Tibial artery (tissue), 4 donors: ENCODE results near the gene CD47.

ENCODE experiments used
- DNase-seq, 2 donors: peaks; one replicate each; pipeline ENCODE4 v3.0.0-alpha.2; 2019
- H3K27ac ChIP-seq, 2 donors: fragments of 200-600 bp; sonication (generic) in 1 of 2; 1 replicate in 1 of 2; 2 replicates in 1 of 2; pipeline ENCODE4 v1.5.1; 2018 to 2019; ENCODE audit warnings: mild to moderate bottlenecking in 1 of 2
- H3K27me3 ChIP-seq, 2 donors: fragments of 200-600 bp; sonication (generic) in 1 of 2; one replicate each; pipeline versions ENCODE4 v1.5.1 to v1.6.0; 2016 to 2019
- H3K36me3 ChIP-seq, 3 donors: fragments of 200-600 bp; sonication (generic) in 2 of 3; one replicate each; pipeline ENCODE4 v1.5.1; 2016 to 2019; ENCODE audit warnings: mild to moderate bottlenecking in 2 of 3
- H3K4me1 ChIP-seq, 4 donors: fragments of 200-600 bp; sonication (generic) in 2 of 4; 1 replicate in 3 of 4; 2 replicates in 1 of 4; pipeline ENCODE4 v1.5.1; 2016 to 2019
- H3K4me3 ChIP-seq, 2 donors: fragments of 200-600 bp; sonication (generic) in 1 of 2; 1 replicate in 1 of 2; 2 replicates in 1 of 2; pipeline ENCODE4 v1.5.1; 2018 to 2019; ENCODE audit warnings: mild to moderate bottlenecking in 2 of 2
- H3K9me3 ChIP-seq, 3 donors: fragments of 200-600 bp; sonication (generic) in 1 of 3; one replicate each; pipeline ENCODE4 v1.5.1; 2016 to 2019
- intact Hi-C: fragments of 100-400 bp; cut with DNase I; formaldehyde crosslinking; loops from one replicate; pipeline ENCODE4 v1.15.0; 2023; ENCODE audit warnings: low total_unique reads
- TF ChIP-seq, protein P1 (sequence below), 2 experiments: fragments of 200-600 bp in 1 of 2; fragments of 450-650 bp in 1 of 2; IDR thresholded peaks; one replicate each; pipeline ENCODE4 v1.5.1; 2017 to 2019; ENCODE audit warnings: antibody characterized with exemption in 2 of 2, mild to moderate bottlenecking in 1 of 2, moderate library complexity in 1 of 2

Gene CD47

DNA sequence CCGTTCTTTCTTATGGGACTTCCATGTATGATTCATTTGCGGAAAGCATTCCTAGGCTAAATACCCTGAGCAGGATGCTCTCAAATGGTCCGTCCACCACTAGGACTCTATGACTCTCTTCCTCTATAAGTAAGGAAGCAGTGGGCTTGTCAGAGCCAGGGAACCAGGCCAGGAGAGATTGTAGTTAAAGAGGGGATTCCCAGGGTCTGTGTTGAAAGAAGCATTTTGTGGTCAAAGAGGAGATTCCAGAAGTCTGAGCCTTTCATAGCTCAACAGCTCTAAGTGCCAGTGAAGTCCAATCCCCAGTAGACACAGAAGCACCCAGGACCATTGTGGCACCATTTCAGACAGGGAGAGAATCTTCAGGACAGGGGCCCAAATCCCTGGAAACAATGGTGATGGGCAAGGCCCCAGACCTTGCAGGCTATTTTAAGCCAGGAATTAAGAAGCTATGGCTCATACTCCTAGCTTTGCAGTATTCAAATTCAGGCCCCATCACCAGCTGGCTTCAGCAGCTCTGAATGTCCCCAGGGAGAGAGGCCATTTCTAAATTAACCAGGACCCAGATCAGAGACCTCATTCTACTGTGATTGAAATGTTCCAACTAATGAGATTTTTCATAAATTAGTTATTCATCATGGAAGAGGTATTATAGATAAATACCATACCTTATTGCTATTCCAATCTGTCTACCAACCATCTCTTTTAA, 81.7 kb downstream of the CD47 start:
- H3K4me3 ChIP-seq: no peak overlapping the region
- DNase-seq: no peak
- H3K27me3 ChIP-seq: no peaks in the 10 kb centered on the region
- H3K9me3 ChIP-seq: no peaks in the 10 kb centered on the region
- TF ChIP-seq, protein P1, sequence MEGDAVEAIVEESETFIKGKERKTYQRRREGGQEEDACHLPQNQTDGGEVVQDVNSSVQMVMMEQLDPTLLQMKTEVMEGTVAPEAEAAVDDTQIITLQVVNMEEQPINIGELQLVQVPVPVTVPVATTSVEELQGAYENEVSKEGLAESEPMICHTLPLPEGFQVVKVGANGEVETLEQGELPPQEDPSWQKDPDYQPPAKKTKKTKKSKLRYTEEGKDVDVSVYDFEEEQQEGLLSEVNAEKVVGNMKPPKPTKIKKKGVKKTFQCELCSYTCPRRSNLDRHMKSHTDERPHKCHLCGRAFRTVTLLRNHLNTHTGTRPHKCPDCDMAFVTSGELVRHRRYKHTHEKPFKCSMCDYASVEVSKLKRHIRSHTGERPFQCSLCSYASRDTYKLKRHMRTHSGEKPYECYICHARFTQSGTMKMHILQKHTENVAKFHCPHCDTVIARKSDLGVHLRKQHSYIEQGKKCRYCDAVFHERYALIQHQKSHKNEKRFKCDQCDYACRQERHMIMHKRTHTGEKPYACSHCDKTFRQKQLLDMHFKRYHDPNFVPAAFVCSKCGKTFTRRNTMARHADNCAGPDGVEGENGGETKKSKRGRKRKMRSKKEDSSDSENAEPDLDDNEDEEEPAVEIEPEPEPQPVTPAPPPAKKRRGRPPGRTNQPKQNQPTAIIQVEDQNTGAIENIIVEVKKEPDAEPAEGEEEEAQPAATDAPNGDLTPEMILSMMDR (IDR thresholded peaks at IDR 0.05): no peak
- peaks cover 0 to 27% (median 18%) of the 10 kb centered on the region in 4 donors for H3K4me1 ChIP-seq
- intact Hi-C loops: no loop called here
- H3K36me3 ChIP-seq: no peaks in the 10 kb centered on the region
- no peak overlapping the region for H3K27ac ChIP-seq

DNA sequence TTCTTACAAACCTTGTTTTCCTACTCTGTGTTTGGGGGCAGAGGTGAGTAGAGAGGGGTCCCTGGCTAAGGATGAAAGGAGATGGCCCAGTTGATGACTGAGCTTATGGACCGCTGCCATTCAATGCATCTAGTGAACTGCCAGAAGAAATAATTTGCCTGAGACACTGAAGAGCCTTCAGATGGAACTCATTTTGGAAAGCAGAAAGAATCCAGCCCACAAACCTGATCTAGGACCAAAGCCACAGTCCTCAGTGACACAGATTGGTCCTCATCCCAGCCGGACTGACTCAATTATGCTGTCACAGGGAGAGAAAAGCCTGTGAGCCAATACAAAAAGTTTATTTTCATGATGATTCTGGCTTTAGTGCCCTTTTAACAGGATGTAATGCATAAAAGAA, 82.7 kb downstream of the CD47 start:
- TF ChIP-seq, protein P1 (IDR thresholded peaks at IDR 0.05): no peak
- intact Hi-C loops: no loop called here

DNA sequence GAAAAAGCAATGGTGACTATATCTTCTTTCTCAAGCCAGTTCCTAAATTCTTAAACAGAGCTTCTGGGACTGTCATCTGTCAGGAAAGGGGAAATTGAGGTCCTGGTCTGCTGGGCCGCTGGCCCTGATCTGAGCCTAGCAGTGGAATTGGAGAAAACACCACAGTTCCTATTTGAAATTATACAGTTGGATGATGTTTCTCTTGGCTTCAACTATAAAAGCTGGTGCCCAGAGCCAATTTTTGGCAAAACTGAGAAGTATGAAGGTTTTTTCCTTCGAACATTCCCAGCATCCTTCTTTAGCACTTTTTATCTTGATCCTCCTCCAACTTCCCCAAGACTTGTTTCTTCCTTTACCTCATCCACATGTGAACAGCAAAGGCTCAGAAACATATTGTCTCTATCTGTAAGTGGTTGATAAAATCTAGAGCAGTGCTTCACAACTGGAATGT, 83.9 kb downstream of the CD47 start:
- Histone ChIP-seq H3K27me3 (no peaks in the 10 kb centered on the region), H3K36me3 (no peaks in the 10 kb centered on the region), H3K4me1 (peaks cover 0 to 27% (median 18%) of the 10 kb centered on the region in 4 donors), H3K4me3 (no peak overlapping the region), H3K27ac (no peak overlapping the region), H3K9me3 (no peaks in the 10 kb centered on the region)
- intact Hi-C loops: no loop called here
- DNase-seq: no peak
- TF ChIP-seq, protein P1 (IDR thresholded peaks at IDR 0.05): no peak

More for the DNA sequence above, 82.7 kb downstream of the CD47 start:
- Histone ChIP-seq H3K4me1 (peaks cover 0 to 27% (median 18%) of the 10 kb centered on the region in 4 donors), H3K27me3 (no peaks in the 10 kb centered on the region), H3K4me3 (no peak overlapping the region), H3K9me3 (no peaks in the 10 kb centered on the region), H3K27ac (no peak overlapping the region), H3K36me3 (no peaks in the 10 kb centered on the region)
- no peak for DNase-seq

DNA sequence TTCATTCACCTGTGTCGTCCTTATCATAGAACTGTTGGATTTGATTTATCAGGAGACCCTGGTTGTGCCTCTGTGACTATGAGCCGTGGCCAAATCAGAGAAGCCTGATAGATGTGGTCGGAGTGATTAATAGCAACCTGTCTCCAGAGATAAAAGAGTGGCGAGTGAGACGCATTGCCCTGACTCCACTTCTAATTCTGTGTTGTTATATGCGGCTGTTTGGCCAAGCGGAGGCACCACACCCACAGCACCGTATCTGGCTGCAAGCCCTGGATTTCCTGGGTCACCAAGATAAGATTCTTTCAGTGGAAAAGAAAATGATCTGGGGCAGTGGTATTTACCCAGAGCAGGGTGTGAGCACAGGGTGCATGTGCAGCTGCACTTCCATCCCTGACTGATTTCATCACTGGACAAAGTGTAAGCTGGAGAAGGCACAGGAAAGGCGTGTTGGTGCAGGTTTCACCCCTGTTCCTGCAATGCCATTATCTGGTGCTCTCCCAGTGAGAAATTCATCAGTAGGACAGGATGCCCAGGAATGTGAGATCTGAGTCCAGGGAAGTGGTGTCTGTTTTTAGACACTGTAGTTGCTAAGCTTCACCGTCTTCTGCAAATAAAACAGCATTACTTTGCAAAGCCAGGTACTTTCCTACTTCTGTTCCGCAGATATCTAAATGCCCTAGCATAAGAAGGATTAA, 84.6 kb downstream of the CD47 start:
- Histone ChIP-seq H3K4me1 (peaks cover 0 to 27% (median 18%) of the 10 kb centered on the region in 4 donors), H3K9me3 (no peaks in the 10 kb centered on the region), H3K27me3 (no peaks in the 10 kb centered on the region), H3K36me3 (no peaks in the 10 kb centered on the region), H3K27ac (no peak overlapping the region), H3K4me3 (no peak overlapping the region)
- TF ChIP-seq, protein P1 (IDR thresholded peaks at IDR 0.05): no peak
- DNase-seq: no peak
- intact Hi-C loops: no loop called here

DNA sequence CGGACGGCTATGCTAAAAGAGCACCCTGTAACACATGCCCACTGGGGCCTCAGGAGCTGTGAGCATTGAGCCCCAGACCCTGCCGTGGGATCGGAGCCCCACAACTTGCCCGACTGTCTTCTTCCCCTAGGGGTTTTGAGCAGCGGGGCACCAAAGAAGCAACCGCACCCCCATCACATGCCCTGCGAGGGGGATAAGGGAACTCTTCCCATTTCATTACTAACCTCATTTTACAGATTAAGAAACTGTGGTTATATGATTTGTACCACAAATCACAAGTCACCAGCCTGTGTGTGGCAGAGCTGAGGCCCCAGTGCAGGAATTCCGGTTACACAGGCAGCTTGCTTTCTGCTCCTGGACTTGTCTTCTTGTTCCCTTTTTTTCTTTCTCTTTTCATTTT, 86.2 kb downstream of the CD47 start:
- Histone ChIP-seq H3K27ac (no peak overlapping the region), H3K4me3 (no peak overlapping the region), H3K36me3 (no peaks in the 10 kb centered on the region), H3K9me3 (no peaks in the 10 kb centered on the region), H3K27me3 (no peaks in the 10 kb centered on the region), H3K4me1 (peaks cover 0 to 27% (median 18%) of the 10 kb centered on the region in 4 donors)
- intact Hi-C loops: no loop called here
- DNase-seq: no peak
- TF ChIP-seq, protein P1 (IDR thresholded peaks at IDR 0.05): no peak
